K562 (cell line): ENCODE data around the gene TBCC. TPM values are rescaled to one million over a fixed set of nuclear protein-coding genes. Genes with fewer than 3 reads are reported as not detected.

ENCODE experiments used
- ATF7 ChIP-seq: fragments of 450-650 bp; IDR thresholded peaks from 2 replicates; pipeline ENCODE4 v1.7.1; 2014; ENCODE audit warnings: mild to moderate bottlenecking, moderate library complexity
- BRD4 ChIP-seq: fragments of 200-600 bp; sonication (generic); IDR thresholded peaks from 2 replicates; pipeline ENCODE4 v1.6.1; 2017; ENCODE audit warnings: inconsistent platforms
- FUS ChIP-seq: fragments of 200-400 bp; formaldehyde crosslinking; optimal IDR thresholded peaks from 2 replicates; pipeline ENCODE3; 2017; ENCODE audit warnings: low read depth, low read length
- HSF4 ChIP-seq: fragments of 250-450 bp; sonication (Bioruptor Pico); IDR thresholded peaks from 2 replicates; pipeline ENCODE4 v2.1.2; 2022; ENCODE audit warnings: mild to moderate bottlenecking, moderate library complexity, borderline replicate concordance
- MGA ChIP-seq: fragments of 450-650 bp; IDR thresholded peaks from 2 replicates; pipeline ENCODE4 v1.6.1; 2016; ENCODE audit warnings: mild to moderate bottlenecking, moderate library complexity
- SETDB1 ChIP-seq: IDR thresholded peaks from one replicate; pipeline ENCODE4 v1.6.1; 2012; ENCODE audit warnings: low read length, control low read depth, inconsistent platforms
- polyA plus RNA-seq, 8 experiments: library from polyadenylated mRNA; depleted of rRNA in 4 of 8; stranded (reverse) in 5 of 8; unstranded in 3 of 8; fragments of >200 nt; fragmentation: Nextera tagmentation in 2 of 8; fragmentation: Illumina TruSeq in 1 of 8; extraction: Ambion mirVana in 2 of 8; extraction: Trizol in 1 of 8; gene quantifications; 2 replicates each; pipeline versions ENCODE4 v1.2.1 to v1.2.3, GENCODE V29; 2011 to 2014; ENCODE audit warnings: inconsistent platforms in 1 of 8, missing spikeins in 1 of 8
- total RNA-seq, 7 experiments: library from RNA; depleted of rRNA in 6 of 7; stranded (reverse); fragments of >200 nt in 6 of 7; fragmentation: Illumina TruSeq in 2 of 7; extraction: Trizol in 2 of 7; gene quantifications; 2 replicates each; pipeline versions ENCODE4 v1.2.1 to v1.2.3, GENCODE V29; 2011 to 2021; ENCODE audit warnings: low replicate concordance in 1 of 7

The TBCC gene
- total and polyA plus RNA-seq, 9 of the 15 experiments (the other 6 are each of a cell fraction or from before 2014, with no cell fraction given): 2.8 to 34.1 (median 23.3) TPM

DNA sequence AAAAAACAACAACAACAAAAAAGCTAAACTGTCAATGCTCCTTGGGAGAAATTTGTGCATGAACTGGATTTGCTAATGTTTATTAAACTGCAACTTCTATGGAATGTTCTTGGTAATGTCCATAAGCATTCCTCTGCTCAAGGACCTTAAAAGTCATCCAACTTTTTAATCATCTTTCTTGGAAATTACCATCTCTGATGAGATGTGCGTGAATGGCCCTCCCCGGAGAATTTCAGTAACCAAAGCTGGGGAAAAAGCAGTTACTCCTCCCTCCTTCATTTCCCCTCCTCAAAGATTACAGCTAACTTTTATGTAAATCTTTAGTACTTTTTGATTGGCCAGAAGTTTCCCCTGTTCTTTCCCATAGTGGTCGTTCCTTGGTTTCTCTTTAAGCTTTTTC is 5.2 kb downstream of the TBCC start (continued):
- TF ChIP-seq MGA: no peak
- TF ChIP-seq HSF4 (CRISPR knock-in tag): no peak
- no peak for TF ChIP-seq SETDB1
- TF ChIP-seq FUS: no peak
- no peak for TF ChIP-seq BRD4
- TF ChIP-seq ATF7: no peak
- TF ChIP-seq, all 486 proteins: peak for 0
